ENCODE data around the gene ASMTL.

Gene ASMTL

GRCh38 chrX:1358793-1359476, 93.8 kb downstream of the ASMTL start:
- ATAC-seq (ENCODE audit: insufficient read depth, low read depth) (0 out of 3 replicates have a peak, but pooled peaks have one; percentile 15), DNase-seq (no peak)
- no peak for TF ChIP-seq EZH2 (IDR thresholded peaks at IDR 0.05; ENCODE audit: borderline replicate concordance, low read depth, low read length, severe bottlenecking)
- TF ChIP-seq, protein P1, sequence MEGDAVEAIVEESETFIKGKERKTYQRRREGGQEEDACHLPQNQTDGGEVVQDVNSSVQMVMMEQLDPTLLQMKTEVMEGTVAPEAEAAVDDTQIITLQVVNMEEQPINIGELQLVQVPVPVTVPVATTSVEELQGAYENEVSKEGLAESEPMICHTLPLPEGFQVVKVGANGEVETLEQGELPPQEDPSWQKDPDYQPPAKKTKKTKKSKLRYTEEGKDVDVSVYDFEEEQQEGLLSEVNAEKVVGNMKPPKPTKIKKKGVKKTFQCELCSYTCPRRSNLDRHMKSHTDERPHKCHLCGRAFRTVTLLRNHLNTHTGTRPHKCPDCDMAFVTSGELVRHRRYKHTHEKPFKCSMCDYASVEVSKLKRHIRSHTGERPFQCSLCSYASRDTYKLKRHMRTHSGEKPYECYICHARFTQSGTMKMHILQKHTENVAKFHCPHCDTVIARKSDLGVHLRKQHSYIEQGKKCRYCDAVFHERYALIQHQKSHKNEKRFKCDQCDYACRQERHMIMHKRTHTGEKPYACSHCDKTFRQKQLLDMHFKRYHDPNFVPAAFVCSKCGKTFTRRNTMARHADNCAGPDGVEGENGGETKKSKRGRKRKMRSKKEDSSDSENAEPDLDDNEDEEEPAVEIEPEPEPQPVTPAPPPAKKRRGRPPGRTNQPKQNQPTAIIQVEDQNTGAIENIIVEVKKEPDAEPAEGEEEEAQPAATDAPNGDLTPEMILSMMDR (IDR thresholded peaks at IDR 0.05; ENCODE audit: borderline replicate concordance, extremely low read depth, low read length, poor library complexity, severe bottlenecking), result no peak
- Histone ChIP-seq H3K9me3 (ENCODE audit: insufficient read depth, low read length, severe bottlenecking) (no peaks in the 10 kb centered on the region), H3K36me3 (ENCODE audit: insufficient read depth, low read length) (no peaks in the 10 kb centered on the region), H3K4me2 (ENCODE audit: insufficient read depth, low read length) (no peak overlapping the region), H3K79me2 (ENCODE audit: insufficient read depth, low read length) (no peaks in the 10 kb centered on the region), H3K4me1 (ENCODE audit: insufficient read depth, low read length) (no peaks in the 10 kb centered on the region), H4K20me1 (ENCODE audit: insufficient read depth, low read length) (no peaks in the 10 kb centered on the region), H3K27me3 (ENCODE audit: insufficient read depth, low read length, poor library complexity) (no peaks in the 10 kb centered on the region), H3K9ac (ENCODE audit: low read depth, low read length) (no peak overlapping the region), H3K27ac (ENCODE audit: low read length) (no peak overlapping the region), H3K4me3 (ENCODE audit: low read depth in 1 of 2, low read length in 2 of 2) (no peak overlapping the region), H2AFZ (ENCODE audit: low read depth, low read length) (no peak overlapping the region)

DNA sequence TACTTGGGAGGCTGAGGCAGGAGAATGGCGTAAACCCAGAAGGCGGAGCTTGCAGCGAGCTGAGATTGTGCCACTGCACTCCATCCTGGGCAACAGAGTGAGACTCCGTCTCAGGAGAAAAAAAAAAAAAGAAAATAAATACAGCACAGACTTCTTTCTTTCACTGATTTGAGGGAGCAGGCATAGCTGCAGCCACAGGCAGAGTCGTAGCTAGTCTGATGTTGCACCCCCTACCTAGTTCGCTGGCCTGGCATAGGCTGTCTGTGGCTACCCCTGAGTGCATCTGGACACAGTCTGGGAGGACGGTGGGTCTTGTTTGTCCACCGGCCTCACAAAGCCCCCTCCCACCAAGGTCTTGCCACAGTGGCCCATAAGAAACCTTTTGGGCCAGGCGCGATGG, 94.7 kb downstream of the ASMTL start:
- Histone ChIP-seq H3K4me3 (ENCODE audit: low read depth in 1 of 2, low read length in 2 of 2) (no peak overlapping the region), H3K79me2 (ENCODE audit: insufficient read depth, low read length) (no peaks in the 10 kb centered on the region), H3K36me3 (ENCODE audit: insufficient read depth, low read length) (no peaks in the 10 kb centered on the region), H3K27ac (ENCODE audit: low read length) (no peak overlapping the region), H3K4me2 (ENCODE audit: insufficient read depth, low read length) (no peak overlapping the region), H3K9me3 (ENCODE audit: insufficient read depth, low read length, severe bottlenecking) (no peaks in the 10 kb centered on the region), H3K27me3 (ENCODE audit: insufficient read depth, low read length, poor library complexity) (no peaks in the 10 kb centered on the region), H2AFZ (ENCODE audit: low read depth, low read length) (no peak overlapping the region), H3K4me1 (ENCODE audit: insufficient read depth, low read length) (no peaks in the 10 kb centered on the region), H3K9ac (ENCODE audit: low read depth, low read length) (no peak overlapping the region), H4K20me1 (ENCODE audit: insufficient read depth, low read length) (no peaks in the 10 kb centered on the region)
- TF ChIP-seq, protein P1 (IDR thresholded peaks at IDR 0.05; ENCODE audit: borderline replicate concordance, extremely low read depth, low read length, poor library complexity, severe bottlenecking), result no peak
- no peak for TF ChIP-seq EZH2 (IDR thresholded peaks at IDR 0.05; ENCODE audit: borderline replicate concordance, low read depth, low read length, severe bottlenecking)
- DNase-seq (no peak), ATAC-seq (ENCODE audit: insufficient read depth, low read depth) (no peak)

- Histone ChIP-seq H3K79me2 (ENCODE audit: insufficient read depth, low read length) (no peaks in the 10 kb centered on the region), H3K9me3 (ENCODE audit: insufficient read depth, low read length, severe bottlenecking) (no peaks in the 10 kb centered on the region), H3K4me1 (ENCODE audit: insufficient read depth, low read length) (no peaks in the 10 kb centered on the region), H3K4me2 (ENCODE audit: insufficient read depth, low read length) (no peak overlapping the region), H4K20me1 (ENCODE audit: insufficient read depth, low read length) (no peaks in the 10 kb centered on the region), H3K27me3 (ENCODE audit: insufficient read depth, low read length, poor library complexity) (no peaks in the 10 kb centered on the region), H3K4me3 (ENCODE audit: low read depth in 1 of 2, low read length in 2 of 2) (no peak overlapping the region), H2AFZ (ENCODE audit: low read depth, low read length) (no peak overlapping the region), H3K27ac (ENCODE audit: low read length) (no peak overlapping the region; the same call in 1 of the 2 replicates), H3K36me3 (ENCODE audit: insufficient read depth, low read length) (no peaks in the 10 kb centered on the region), H3K9ac (ENCODE audit: low read depth, low read length) (no peak overlapping the region)
- ATAC-seq (ENCODE audit: insufficient read depth, low read depth) (peak; percentile 58), DNase-seq (peak; percentile 25)
- TF ChIP-seq, protein P1 (IDR thresholded peaks at IDR 0.05; ENCODE audit: borderline replicate concordance, extremely low read depth, low read length, poor library complexity, severe bottlenecking), result no peak
- TF ChIP-seq EZH2 (IDR thresholded peaks at IDR 0.05; ENCODE audit: borderline replicate concordance, low read depth, low read length, severe bottlenecking), result no peak
These were observed 97.3 kb downstream of the ASMTL start for GRCh38 chrX:1355131-1356046.

Data from DND-41 (cell line).